22Rv1 (cell line): ENCODE data around the gene PADI1.

ENCODE experiments used
- CTCF ChIP-seq: fragments of 450-650 bp; IDR thresholded peaks from 2 replicates; pipeline ENCODE4 v1.5.1; 2017; ENCODE audit warnings: mild to moderate bottlenecking
- ZFX ChIP-seq: fragments of 450-650 bp; IDR thresholded peaks from 2 replicates; pipeline ENCODE4 v1.6.1; 2017; ENCODE audit warnings: antibody characterized with exemption, borderline replicate concordance

- no peak for TF ChIP-seq CTCF
- TF ChIP-seq ZFX: no peak
These were observed 88.9 kb downstream of the PADI1 start for GRCh38 chr1:17293681-17294425.
